HG02884 (cell line): ENCODE results near the gene RXRA.

Experiments
- ATAC-seq: cut with Tn5 transposase; IDR thresholded peaks from one replicate; pipeline ENCODE4 v1.9.1; 2021; ENCODE audit warnings: mild to moderate bottlenecking, moderate library complexity; ENCODE audit not compliant: unreplicated experiment

Gene RXRA

DNA sequence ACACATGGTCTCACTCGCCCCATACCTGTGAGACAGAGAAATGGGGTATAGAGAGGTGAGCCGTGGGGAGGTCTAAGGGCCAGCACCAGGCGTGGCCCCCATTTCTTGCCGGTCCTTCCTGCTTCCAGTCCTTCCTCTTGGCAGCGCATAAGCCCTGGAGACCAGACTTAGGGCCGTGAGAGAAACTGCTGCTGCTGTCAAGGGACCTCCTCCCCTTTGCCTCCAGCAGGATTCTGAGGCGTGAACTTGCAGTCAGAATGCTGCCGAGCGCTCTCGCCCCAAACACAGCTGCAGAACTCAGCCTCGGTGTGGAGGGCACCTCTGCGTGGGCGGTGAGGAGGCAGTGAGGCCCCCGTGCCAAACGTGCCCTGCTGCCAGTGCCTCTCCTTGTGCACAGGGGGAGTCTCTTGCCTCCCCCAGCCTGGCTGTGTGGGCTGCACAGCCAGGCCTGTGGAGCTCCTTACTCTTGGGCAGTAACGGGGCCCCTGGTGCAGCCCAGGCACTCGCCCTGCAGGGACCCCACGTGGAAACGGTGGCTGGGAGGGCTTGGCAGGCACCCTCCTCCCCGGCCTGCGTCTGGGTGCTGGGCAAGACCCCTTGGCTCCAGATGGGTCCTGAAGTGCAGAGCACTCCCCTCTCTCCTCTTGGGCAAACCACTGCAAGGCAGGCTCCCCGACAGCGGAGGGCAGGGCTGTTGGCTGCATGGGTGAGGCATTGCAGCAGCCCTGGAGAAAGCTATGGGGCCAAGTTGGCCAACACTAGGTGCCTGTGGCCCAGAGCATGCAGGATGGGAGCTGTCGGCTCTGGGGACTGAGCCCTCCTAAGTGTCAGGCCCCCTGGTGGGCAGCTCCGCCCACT, 85.4 kb downstream of the RXRA start:
- no peak for ATAC-seq

DNA sequence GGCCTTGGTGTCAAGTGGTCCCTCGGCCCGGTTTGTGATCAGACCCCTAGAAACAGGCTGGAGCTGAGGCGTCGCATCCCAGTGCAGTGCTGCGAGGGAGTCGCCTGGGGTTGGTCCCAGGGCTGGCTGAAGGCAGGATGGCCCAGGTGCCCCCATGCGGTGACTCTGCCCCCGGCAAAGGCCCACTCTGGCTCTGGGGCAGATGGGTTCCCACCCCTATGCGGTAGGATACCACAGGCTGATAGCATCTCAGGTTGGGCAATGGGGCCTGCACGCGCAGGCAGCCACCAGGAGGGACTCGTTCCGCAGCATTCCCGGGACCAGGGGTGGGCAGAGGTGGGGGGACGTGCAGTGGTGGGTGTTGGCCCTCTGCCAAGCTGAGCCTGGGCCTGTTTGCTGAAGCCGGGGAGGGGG, 86.0 kb downstream of the RXRA start:
- no peak for ATAC-seq

DNA sequence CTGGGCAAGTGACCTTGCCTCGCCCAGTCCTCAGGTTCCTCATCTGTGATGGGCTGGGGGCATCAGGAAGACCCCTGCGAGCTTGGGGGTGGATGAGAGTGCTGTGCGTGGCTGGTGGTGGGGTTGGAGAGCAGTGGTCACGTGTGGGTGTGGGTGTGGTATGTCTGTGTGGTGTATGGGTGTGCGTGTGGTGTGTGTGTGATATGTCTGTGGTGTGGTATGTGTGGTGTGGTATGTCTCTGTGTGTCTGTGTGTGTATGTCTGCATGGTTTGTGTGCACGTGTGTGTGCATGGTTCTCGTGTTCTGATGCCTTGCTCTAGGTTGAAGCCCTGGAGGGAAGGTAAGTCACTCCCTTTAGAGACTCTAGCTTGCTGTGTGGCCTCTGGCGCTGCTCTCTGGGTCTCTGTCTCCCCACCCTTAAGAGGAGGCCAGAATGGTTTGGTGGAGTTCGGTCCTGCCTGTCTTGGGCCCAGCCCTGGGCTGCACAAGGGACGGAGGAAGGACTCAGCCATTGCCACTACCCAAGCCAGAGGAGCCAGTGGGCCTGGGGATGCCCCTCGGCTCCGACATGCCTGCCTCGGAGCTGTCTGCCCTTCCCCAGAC, 87.0 kb downstream of the RXRA start:
- no peak for ATAC-seq

GRCh38 chr9:134413890-134414623, 87.8 kb downstream of the RXRA start:
- ATAC-seq = no peak

- no peak for ATAC-seq
Measured at GRCh38 chr9:134414900-134415425, 88.7 kb downstream of the RXRA start.

- ATAC-seq = no peak
Measured at GRCh38 chr9:134416385-134417015, 90.2 kb downstream of the RXRA start.

GRCh38 chr9:134418354-134418753, 92.1 kb downstream of the RXRA start:
- ATAC-seq = no peak

DNA sequence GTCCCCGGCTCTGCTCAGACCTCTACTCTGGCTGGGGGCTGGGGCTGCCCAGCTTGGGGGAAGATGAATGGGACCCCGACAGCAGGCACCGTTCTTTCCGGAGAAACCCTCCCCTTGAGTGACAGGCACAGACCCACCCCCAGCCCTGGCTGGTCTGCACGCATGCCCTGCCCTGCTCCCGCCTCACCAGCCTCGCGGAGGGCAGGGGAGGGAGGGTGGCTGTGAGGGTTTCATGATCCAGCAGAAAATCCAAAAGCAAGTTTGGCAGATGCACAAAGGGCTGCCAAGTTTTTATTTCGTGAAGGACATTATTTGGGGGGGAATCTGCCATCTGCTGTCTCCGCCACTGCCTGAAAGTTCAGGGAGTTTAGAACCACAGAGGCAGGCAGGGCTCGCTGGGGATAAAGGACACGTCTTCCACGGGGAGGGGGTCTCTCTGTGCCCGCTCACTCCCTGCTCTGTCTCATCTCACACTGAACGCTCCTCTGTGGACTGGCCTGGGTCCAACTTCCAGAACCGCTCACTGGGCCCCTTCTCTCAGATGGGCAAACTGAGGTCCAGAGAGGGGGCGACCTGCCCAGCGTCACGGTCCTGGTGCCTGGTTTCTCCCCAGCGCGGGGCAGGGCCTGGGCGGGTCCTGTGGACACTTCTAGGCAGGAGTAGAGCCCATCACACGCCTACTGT, 92.9 kb downstream of the RXRA start:
- ATAC-seq = no peak

DNA sequence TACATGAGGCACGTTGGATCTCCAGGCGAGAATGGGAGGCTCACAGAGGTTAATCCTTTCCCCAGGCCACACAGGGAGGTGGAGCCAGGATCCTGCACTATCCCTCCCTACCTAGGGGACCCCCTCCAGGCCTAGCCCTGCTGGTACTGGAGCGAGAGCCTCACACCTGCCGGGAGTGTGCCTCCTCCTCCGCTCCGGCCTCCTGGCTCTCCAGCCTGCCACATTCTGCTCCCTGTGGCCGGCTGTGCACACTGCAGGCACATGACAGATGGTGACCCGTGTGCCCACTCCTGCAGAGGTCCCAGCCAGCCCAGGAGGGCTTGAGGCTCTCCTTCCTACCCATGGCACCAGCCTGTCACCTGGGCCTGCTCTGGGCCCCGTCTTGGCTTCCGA, 93.4 kb downstream of the RXRA start:
- ATAC-seq = no peak

- no peak for ATAC-seq
Measured at GRCh38 chr9:134420281-134420845, 94.1 kb downstream of the RXRA start.

- no peak for ATAC-seq
Measured at GRCh38 chr9:134420974-134421432, 94.7 kb downstream of the RXRA start.

- ATAC-seq = no peak
Measured at GRCh38 chr9:134421888-134422287, 95.6 kb downstream of the RXRA start.

DNA sequence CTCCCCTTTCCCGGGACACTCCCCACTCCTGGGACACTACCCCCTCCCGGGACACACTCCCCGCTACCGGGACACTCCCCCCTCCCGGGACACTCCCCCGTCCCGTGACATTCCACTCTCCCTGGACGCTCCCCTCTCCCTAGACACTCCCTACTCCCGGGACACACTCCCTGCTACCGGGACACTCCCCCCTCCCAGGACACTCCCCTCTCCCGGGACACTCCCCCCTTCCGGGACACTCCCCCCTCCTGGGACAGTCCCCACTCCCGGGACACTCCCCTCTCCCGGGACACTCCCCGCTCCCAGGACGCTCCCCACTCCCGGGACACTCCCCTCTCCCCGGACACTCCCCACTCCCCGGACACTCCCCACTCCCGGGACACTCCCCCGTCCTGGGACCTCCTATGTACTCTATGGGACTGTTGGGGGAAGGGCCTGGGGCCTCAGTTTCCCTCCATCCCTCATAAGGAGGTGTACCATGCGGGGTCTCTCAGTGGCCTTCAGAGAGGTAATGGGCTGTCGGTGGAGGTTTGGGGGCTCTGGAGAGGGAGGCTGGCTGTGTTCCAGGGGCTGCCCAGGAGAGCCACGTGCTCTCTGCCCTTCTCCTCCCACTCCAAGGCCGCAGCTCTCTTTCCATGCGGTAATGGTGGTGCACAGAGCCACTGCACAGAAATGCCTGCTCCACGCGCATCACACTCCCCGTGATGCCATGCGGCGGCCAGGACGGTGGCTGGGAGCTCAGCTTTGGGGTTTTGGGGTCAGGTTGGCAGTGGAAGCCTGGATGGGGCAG, 96.2 kb downstream of the RXRA start:
- no peak for ATAC-seq

GRCh38 chr9:134423166-134423565, 96.9 kb downstream of the RXRA start:
- ATAC-seq = no peak

- ATAC-seq = no peak
Measured at GRCh38 chr9:134423749-134424148, 97.5 kb downstream of the RXRA start.

DNA sequence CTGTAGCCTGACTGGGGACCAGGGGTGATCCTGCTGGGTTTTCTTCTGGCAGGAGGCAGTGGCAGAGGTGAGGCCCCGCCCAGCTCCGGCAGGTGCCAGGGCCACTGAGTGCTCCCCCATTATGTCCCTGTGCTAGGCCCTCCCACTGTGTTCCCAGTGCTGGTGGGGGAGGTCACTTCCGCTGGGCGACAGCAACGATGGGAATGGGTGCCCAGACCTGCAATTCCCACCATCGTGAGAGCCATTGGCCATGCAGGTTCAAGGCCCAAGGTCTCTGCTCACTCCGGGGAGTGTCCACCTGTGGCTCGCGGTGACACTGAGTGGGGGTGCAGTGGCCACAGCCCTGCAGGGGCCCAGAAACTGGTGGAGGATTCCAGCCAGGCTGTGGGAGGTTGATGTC, 98.6 kb downstream of the RXRA start:
- ATAC-seq = no peak

DNA sequence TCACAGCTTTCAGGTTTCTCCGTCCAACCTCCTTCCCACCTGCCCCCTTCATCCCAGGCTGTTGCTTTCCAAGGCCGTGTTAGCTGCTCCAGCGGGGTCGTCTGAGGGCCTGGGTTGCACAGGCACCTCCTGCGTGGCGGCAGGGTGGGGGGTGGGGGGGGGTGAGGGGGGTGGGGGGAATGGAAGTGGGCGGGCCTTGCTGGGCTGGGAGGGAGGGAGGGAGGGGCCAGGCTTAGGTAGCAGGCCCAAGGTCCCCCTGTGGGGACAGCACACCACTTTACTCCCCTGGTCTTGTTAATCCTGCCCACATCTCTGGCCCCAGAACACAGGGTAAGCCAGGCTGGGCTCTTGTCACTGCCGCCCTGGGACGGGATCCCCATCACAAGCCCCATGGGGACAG, 99.1 kb downstream of the RXRA start:
- ATAC-seq = no peak

DNA sequence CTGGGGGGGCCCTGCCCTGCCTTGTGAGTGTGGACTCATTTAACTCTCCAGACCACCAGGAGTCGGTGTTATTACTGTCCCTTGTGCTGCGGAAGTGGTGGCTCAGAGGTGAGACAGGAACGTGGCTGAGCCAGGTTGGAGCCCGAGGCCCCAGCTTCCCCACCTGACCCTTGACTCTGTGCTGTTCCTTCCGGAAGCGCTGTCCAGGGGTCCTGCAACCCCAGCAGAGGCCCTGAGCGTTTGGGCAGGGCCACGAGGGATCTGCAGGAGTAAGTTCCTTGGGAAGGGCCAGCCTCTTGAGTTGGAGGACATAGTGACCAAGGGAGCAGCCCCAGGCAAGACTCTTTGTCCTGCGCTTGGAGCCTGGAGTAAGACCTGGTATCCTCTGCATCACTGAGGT, 99.6 kb downstream of the RXRA start:
- no peak for ATAC-seq

DNA sequence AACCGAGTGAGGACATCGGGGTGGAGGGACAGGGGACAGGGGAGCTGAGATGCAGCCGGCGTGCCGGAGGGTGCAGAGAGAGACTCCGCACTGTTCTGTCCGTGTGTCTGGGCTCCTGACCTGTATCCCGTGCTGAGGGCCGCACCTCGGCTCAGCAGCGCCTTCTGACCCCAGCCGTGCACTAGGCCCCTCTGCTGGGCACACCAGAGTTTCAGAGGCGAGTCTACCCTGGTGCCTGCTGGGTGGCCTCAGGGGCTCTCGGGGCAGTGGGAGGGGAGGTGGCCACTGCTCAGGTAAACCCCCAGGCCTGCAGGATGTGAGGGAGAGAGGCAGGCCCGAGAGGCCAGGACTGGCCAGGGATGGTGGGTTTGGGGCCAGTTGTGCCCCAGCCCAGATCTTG, 100.2 kb downstream of the RXRA start:
- no peak for ATAC-seq
